CD14-positive monocyte (primary cell): ENCODE results near the gene SLC25A17. TPM values are rescaled to one million over a fixed set of nuclear protein-coding genes. Genes with fewer than 3 reads are reported as not detected.

ENCODE experiments used
- DNase-seq, 3 donors: peaks; one replicate each; pipeline ENCODE4 v3.0.0-alpha.2; 2011 to 2022
- H2AFZ ChIP-seq: 2 replicates; pipeline ENCODE4 v1.6.0; 2012; ENCODE audit warnings: mild to moderate bottlenecking, low read depth, low read length, inconsistent platforms; ENCODE audit not compliant: insufficient read depth, poor library complexity, severe bottlenecking
- H3K27ac ChIP-seq, 2 donors: 1 replicate in 1 of 2; 2 replicates in 1 of 2; pipeline ENCODE4 v1.5.1; 2012 to 2013; ENCODE audit warnings: low read length in 2 of 2, control low read depth in 1 of 2, inconsistent platforms in 1 of 2, low read depth in 1 of 2, mild to moderate bottlenecking in 1 of 2
- H3K27me3 ChIP-seq, 2 donors: one replicate each; pipeline versions ENCODE4 v1.6.0 to v1.6.1; 2011 to 2013; ENCODE audit warnings: low read length in 2 of 2; ENCODE audit not compliant: control insufficient read depth in 2 of 2, insufficient read depth in 2 of 2
- H3K36me3 ChIP-seq, 2 donors: replicated peaks in 1 of 2; 1 replicate in 1 of 2; 2 replicates in 1 of 2; pipeline versions ENCODE4 v1.5.1 to v1.6.1; 2012 to 2013; ENCODE audit warnings: low read length in 2 of 2, control low read depth in 1 of 2, inconsistent platforms in 1 of 2, mild to moderate bottlenecking in 1 of 2; ENCODE audit not compliant: insufficient read depth in 2 of 2, control insufficient read depth in 1 of 2
- H3K4me1 ChIP-seq, 2 donors: 1 replicate in 1 of 2; 2 replicates in 1 of 2; pipeline versions ENCODE4 v1.5.1 to v1.6.1; 2012 to 2013; ENCODE audit warnings: low read length in 2 of 2, control low read depth in 1 of 2, inconsistent platforms in 1 of 2, mild to moderate bottlenecking in 1 of 2, moderate library complexity in 1 of 2; ENCODE audit not compliant: insufficient read depth in 2 of 2, control insufficient read depth in 1 of 2
- H3K4me2 ChIP-seq: replicated peaks from 2 replicates; pipeline ENCODE3; 2012; ENCODE audit warnings: low read length, moderate library complexity, mild to moderate bottlenecking; ENCODE audit not compliant: poor library complexity, severe bottlenecking; ENCODE audit errors: extremely low read depth
- H3K4me3 ChIP-seq, 3 experiments: fragments of 200-600 bp in 1 of 3; sonication (generic) in 1 of 3; replicated peaks in 1 of 3; 1 replicate in 2 of 3; 2 replicates in 1 of 3; pipeline ENCODE4 v1.5.1; 2011 to 2013; ENCODE audit warnings: low read length in 3 of 3, mild to moderate bottlenecking in 3 of 3, control low read depth in 2 of 3, low read depth in 2 of 3, inconsistent platforms in 1 of 3, moderate library complexity in 1 of 3
- H3K79me2 ChIP-seq: 2 replicates; pipeline ENCODE4 v1.6.0; 2012; ENCODE audit warnings: mild to moderate bottlenecking, control low read depth, inconsistent platforms, low read length, moderate library complexity; ENCODE audit not compliant: insufficient read depth
- H3K9ac ChIP-seq: 2 replicates; pipeline ENCODE4 v1.6.0; 2017; ENCODE audit warnings: low read length, mild to moderate bottlenecking; ENCODE audit not compliant: insufficient read depth, poor library complexity, severe bottlenecking
- H3K9me3 ChIP-seq, 2 donors: replicated peaks in 1 of 2; 1 replicate in 1 of 2; 2 replicates in 1 of 2; pipeline versions ENCODE4 v1.5.1 to v1.6.1; 2012 to 2013; ENCODE audit warnings: low read length in 2 of 2, control low read depth in 1 of 2; ENCODE audit not compliant: control insufficient read depth in 1 of 2, insufficient read depth in 1 of 2
- H4K20me1 ChIP-seq: 2 replicates; pipeline ENCODE4 v1.6.0; 2012; ENCODE audit warnings: mild to moderate bottlenecking, low read length, control low read depth, moderate library complexity; ENCODE audit not compliant: insufficient read depth
- H3K27ac Mint-ChIP-seq, 7 donors: one replicate each; pipeline ENCODE4 v1.8.0; 2020; ENCODE audit warnings: mild to moderate bottlenecking in 7 of 7, mixed read lengths in 7 of 7, moderate library complexity in 6 of 7, inconsistent platforms in 2 of 7
- H3K27me3 Mint-ChIP-seq, 3 donors: one replicate each; pipeline ENCODE4 v1.8.0; 2021 to 2022; ENCODE audit warnings: low read depth in 3 of 3, mild to moderate bottlenecking in 3 of 3, mixed read lengths in 3 of 3, moderate library complexity in 3 of 3, inconsistent platforms in 1 of 3
- H3K36me3 Mint-ChIP-seq, 2 donors: one replicate each; pipeline ENCODE4 v1.8.0; 2020; ENCODE audit warnings: mixed read lengths in 2 of 2, inconsistent platforms in 1 of 2, mild to moderate bottlenecking in 1 of 2
- H3K4me1 Mint-ChIP-seq: one replicate; pipeline ENCODE4 v1.8.0; 2020; ENCODE audit warnings: mild to moderate bottlenecking, mixed read lengths
- H3K4me3 Mint-ChIP-seq, 2 donors: one replicate each; pipeline ENCODE4 v1.8.0; 2020; ENCODE audit warnings: mild to moderate bottlenecking in 2 of 2, mixed read lengths in 2 of 2, moderate library complexity in 1 of 2
- H3K9me3 Mint-ChIP-seq, 7 donors: one replicate each; pipeline ENCODE4 v1.8.0; 2020 to 2022; ENCODE audit warnings: mixed read lengths in 7 of 7, mild to moderate bottlenecking in 6 of 7, moderate library complexity in 6 of 7, inconsistent platforms in 2 of 7
- CTCF ChIP-seq: fragments of 200-600 bp; IDR thresholded peaks from one replicate; pipeline ENCODE4 v1.8.0; 2022; ENCODE audit warnings: antibody characterized with exemption, mild to moderate bottlenecking
- WGBS: methylation state at CpG from one replicate; pipeline ENCODE4 v1.1.5; 2013; ENCODE audit warnings: missing lambda C conversion rate; ENCODE audit not compliant: insufficient coverage; 5-methylcytosine and 5-hydroxymethylcytosine counted together
- intact Hi-C, 2 donors: fragments of 100-400 bp; cut with micrococcal nuclease; formaldehyde crosslinking; loops; one replicate each; pipeline versions ENCODE4 v1.15.0 to v1.15.1; 2023
- polyA plus RNA-seq, 3 donors: library from polyadenylated mRNA; depleted of rRNA in 1 of 3; unstranded in 2 of 3; stranded (reverse) in 1 of 3; fragments of 300-500 nt in 2 of 3; fragments of >200 nt in 1 of 3; fragmentation: Illumina TruSeq in 2 of 3; gene quantifications; 1 replicate in 2 of 3; 2 replicates in 1 of 3; pipeline ENCODE4 v1.2.3, GENCODE V29; 2012 to 2021

SLC25A17 gene
- polyA plus RNA-seq, 3 donors, result 7.3 to 10.6 (median 8.8) TPM

GRCh38 chr22:40727070-40727963, 91.8 kb downstream of the SLC25A17 start:
- no peaks in the 10 kb centered on the region for H4K20me1 ChIP-seq
- Mint-ChIP-seq H3K4me3 (no peak overlapping the region), H3K36me3 (no peaks in the 10 kb centered on the region), H3K27me3 (peaks cover 1 to 3% (median 3%) of the 10 kb centered on the region in 3 donors), H3K27ac (no peak overlapping the region), H3K4me1 (peaks cover 6% of the 10 kb centered on the region), H3K9me3 (peaks cover 0 to 3% (median 0%) of the 10 kb centered on the region in 7 donors)
- H3K4me3 ChIP-seq, result no peak overlapping the region
- no peaks in the 10 kb centered on the region for H3K36me3 ChIP-seq
- TF ChIP-seq CTCF, result no peak
- no peaks in the 10 kb centered on the region for H3K9me3 ChIP-seq
- no peaks in the 10 kb centered on the region for H3K4me1 ChIP-seq
- WGBS, result 100% methylated on average over 2 of the region's 11 CpGs
- H3K27me3 ChIP-seq, result no peaks in the 10 kb centered on the region
- no peak overlapping the region for H3K27ac ChIP-seq
- H2AFZ ChIP-seq, result no peak overlapping the region
- no peak overlapping the region for H3K9ac ChIP-seq
- intact Hi-C loops, result no loop called here
- no peak overlapping the region for H3K4me2 ChIP-seq
- no peaks in the 10 kb centered on the region for H3K79me2 ChIP-seq
- DNase-seq, result no peak

GRCh38 chr22:40726514-40726913, 92.6 kb downstream of the SLC25A17 start:
- H3K9me3 ChIP-seq, result no peaks in the 10 kb centered on the region
- H3K4me2 ChIP-seq, result no peak overlapping the region
- no peaks in the 10 kb centered on the region for H3K4me1 ChIP-seq
- intact Hi-C loops, result no loop called here
- H3K79me2 ChIP-seq, result no peaks in the 10 kb centered on the region
- peak; percentile 4 to 9 (median 6) for DNase-seq
- Mint-ChIP-seq H3K4me1 (peaks cover 8% of the 10 kb centered on the region), H3K27ac (no peak overlapping the region), H3K4me3 (peak overlapping the region in 1 of 2 donors; percentile 59), H3K36me3 (no peaks in the 10 kb centered on the region), H3K27me3 (peaks cover 1 to 3% (median 3%) of the 10 kb centered on the region in 3 donors), H3K9me3 (peaks cover 0 to 3% (median 0%) of the 10 kb centered on the region in 7 donors)
- H3K9ac ChIP-seq, result no peak overlapping the region
- no CpG with 5 or more reads among the region's 4 CpGs for WGBS
- no peaks in the 10 kb centered on the region for H3K27me3 ChIP-seq
- H3K4me3 ChIP-seq, result no peak overlapping the region
- TF ChIP-seq CTCF, result no peak
- no peak overlapping the region for H3K27ac ChIP-seq
- H3K36me3 ChIP-seq, result no peaks in the 10 kb centered on the region
- no peak overlapping the region for H2AFZ ChIP-seq
- no peaks in the 10 kb centered on the region for H4K20me1 ChIP-seq
